Hepatocyte (in vitro differentiated cells): Measurements from ENCODE around the gene PNMA6E. TPM values are rescaled to one million over a fixed set of nuclear protein-coding genes. Genes with fewer than 3 reads are reported as not detected.

Experiments used
- DNase-seq: peaks from one replicate; pipeline ENCODE4 v3.0.0-alpha.2; 2016; ENCODE audit warnings: low spot score
- H2AFZ ChIP-seq: fragments of 200-600 bp; sonication (generic); 2 replicates; pipeline ENCODE4 v1.6.0; 2016; ENCODE audit warnings: antibody characterized with exemption, mild to moderate bottlenecking
- H3K27ac ChIP-seq: fragments of 200-600 bp; sonication (generic); 2 replicates; pipeline ENCODE4 v1.5.1; 2016; ENCODE audit warnings: mild to moderate bottlenecking
- H3K27me3 ChIP-seq: fragments of 200-600 bp; sonication (generic); 2 replicates; pipeline ENCODE4 v1.6.1; 2016
- H3K36me3 ChIP-seq: fragments of 200-600 bp; sonication (generic); replicated peaks from 2 replicates; pipeline ENCODE4 v1.5.1; 2016; ENCODE audit warnings: low read depth; ENCODE audit not compliant: insufficient read depth
- H3K4me1 ChIP-seq: fragments of 200-600 bp; sonication (generic); 2 replicates; pipeline ENCODE4 v1.5.1; 2016; ENCODE audit warnings: mild to moderate bottlenecking, moderate library complexity; ENCODE audit not compliant: insufficient read depth
- H3K4me2 ChIP-seq: fragments of 200-600 bp; sonication (generic); 2 replicates; pipeline ENCODE4 v1.6.0; 2016
- H3K4me3 ChIP-seq: fragments of 200-600 bp; sonication (generic); 2 replicates; pipeline ENCODE4 v1.5.1; 2016; ENCODE audit warnings: mild to moderate bottlenecking
- H3K79me2 ChIP-seq: fragments of 200-600 bp; sonication (generic); 2 replicates; pipeline ENCODE4 v1.6.0; 2017; ENCODE audit warnings: mild to moderate bottlenecking
- H3K9me2 ChIP-seq: fragments of 200-600 bp; sonication (generic); replicated peaks from 2 replicates; pipeline ENCODE4 v1.6.0; 2017; ENCODE audit warnings: mild to moderate bottlenecking; ENCODE audit not compliant: insufficient read depth
- H3K9me3 ChIP-seq: fragments of 200-600 bp; sonication (generic); 2 replicates; pipeline ENCODE4 v1.5.1; 2016; ENCODE audit warnings: low read depth, mild to moderate bottlenecking
- H4K20me1 ChIP-seq: fragments of 200-600 bp; sonication (generic); 2 replicates; pipeline ENCODE4 v1.6.0; 2016; ENCODE audit warnings: mild to moderate bottlenecking; ENCODE audit not compliant: insufficient read depth, poor library complexity, severe bottlenecking
- CTCF ChIP-seq: fragments of 200-600 bp; sonication (generic); IDR thresholded peaks from 2 replicates; pipeline ENCODE4 v1.5.1; 2016; ENCODE audit warnings: antibody characterized with exemption, mild to moderate bottlenecking; ENCODE audit not compliant: poor library complexity
- EZH2 ChIP-seq: fragments of 200-600 bp; sonication (generic); IDR thresholded peaks from 2 replicates; pipeline ENCODE4 v1.6.1; 2016; ENCODE audit warnings: antibody characterized with exemption, mild to moderate bottlenecking, borderline replicate concordance
- EZH2phosphoT487 ChIP-seq: fragments of 200-600 bp; sonication (generic); IDR thresholded peaks from one replicate; pipeline ENCODE4 v1.6.1; 2018; ENCODE audit warnings: antibody characterized with exemption, mild to moderate bottlenecking, low read depth, moderate library complexity; ENCODE audit not compliant: unreplicated experiment, severe bottlenecking
- WGBS: methylation state at CpG from one replicate; pipeline ENCODE4 v1.1.6; 2016; ENCODE audit warnings: low lambda C conversion rate; ENCODE audit errors: missing lambda C conversion rate; 5-methylcytosine and 5-hydroxymethylcytosine counted together
- polyA plus RNA-seq: library from polyadenylated mRNA; unstranded; fragments of >200 nt; fragmentation: Nextera tagmentation; extraction: Ambion mirVana; gene quantifications from 2 replicates; pipeline ENCODE4 v1.2.1, GENCODE V29; 2016
- total RNA-seq: library from RNA; depleted of rRNA; stranded (reverse); fragments of >200 nt; gene quantifications from 2 replicates; pipeline ENCODE4 v1.2.3, GENCODE V29; 2014

The PNMA6E gene
- total and polyA plus RNA-seq, 2 experiments from 2014 or later: not detected

- H3K79me2 ChIP-seq: no peaks in the 10 kb centered on the region
- H3K27ac ChIP-seq: no peak overlapping the region
- H3K36me3 ChIP-seq: no peaks in the 10 kb centered on the region
- no peak overlapping the region for H2AFZ ChIP-seq
- H3K4me1 ChIP-seq: no peaks in the 10 kb centered on the region
- H3K4me2 ChIP-seq: no peak overlapping the region
- no peaks in the 10 kb centered on the region for H3K27me3 ChIP-seq
- DNase-seq: no peak
- no peaks in the 10 kb centered on the region for H3K9me3 ChIP-seq
- 68% methylated on average over 9 of the region's 9 CpGs for WGBS
- H4K20me1 ChIP-seq: no peaks in the 10 kb centered on the region
- TF ChIP-seq EZH2: no peak
- TF ChIP-seq EZH2phosphoT487: no peak
- TF ChIP-seq CTCF: no peak
- no peak overlapping the region for H3K4me3 ChIP-seq
- no peaks in the 10 kb centered on the region for H3K9me2 ChIP-seq
Measured at GRCh38 chrX:153414856-153415510, 13.8 kb upstream of the PNMA6E start.

- Histone ChIP-seq H3K4me1 (no peaks in the 10 kb centered on the region), H3K79me2 (no peaks in the 10 kb centered on the region), H3K36me3 (no peaks in the 10 kb centered on the region), H3K4me3 (no peak overlapping the region), H2AFZ (no peak overlapping the region), H4K20me1 (no peaks in the 10 kb centered on the region), H3K4me2 (no peak overlapping the region), H3K9me3 (no peaks in the 10 kb centered on the region), H3K9me2 (no peaks in the 10 kb centered on the region), H3K27me3 (no peaks in the 10 kb centered on the region), H3K27ac (no peak overlapping the region)
- DNase-seq: no peak
- no peak for TF ChIP-seq EZH2
- no peak for TF ChIP-seq CTCF
- TF ChIP-seq EZH2phosphoT487: no peak
- WGBS: 87% methylated on average over 11 of the region's 11 CpGs
Measured at GRCh38 chrX:153413731-153414130, 12.6 kb upstream of the PNMA6E start.

- Histone ChIP-seq H4K20me1 (no peaks in the 10 kb centered on the region), H3K9me3 (no peaks in the 10 kb centered on the region), H3K36me3 (no peaks in the 10 kb centered on the region), H3K79me2 (no peaks in the 10 kb centered on the region), H3K9me2 (no peaks in the 10 kb centered on the region), H3K4me3 (no peak overlapping the region), H3K4me1 (no peaks in the 10 kb centered on the region), H2AFZ (no peak overlapping the region), H3K4me2 (no peak overlapping the region), H3K27ac (no peak overlapping the region), H3K27me3 (no peaks in the 10 kb centered on the region)
- TF ChIP-seq EZH2 (no peak), CTCF (no peak), EZH2phosphoT487 (no peak)
- DNase-seq: no peak
- WGBS: 81% methylated on average over 23 of the region's 23 CpGs
Measured at GRCh38 chrX:153412746-153413720, 11.9 kb upstream of the PNMA6E start.
